ENCODE measurements around the gene LCE2A.

DNA sequence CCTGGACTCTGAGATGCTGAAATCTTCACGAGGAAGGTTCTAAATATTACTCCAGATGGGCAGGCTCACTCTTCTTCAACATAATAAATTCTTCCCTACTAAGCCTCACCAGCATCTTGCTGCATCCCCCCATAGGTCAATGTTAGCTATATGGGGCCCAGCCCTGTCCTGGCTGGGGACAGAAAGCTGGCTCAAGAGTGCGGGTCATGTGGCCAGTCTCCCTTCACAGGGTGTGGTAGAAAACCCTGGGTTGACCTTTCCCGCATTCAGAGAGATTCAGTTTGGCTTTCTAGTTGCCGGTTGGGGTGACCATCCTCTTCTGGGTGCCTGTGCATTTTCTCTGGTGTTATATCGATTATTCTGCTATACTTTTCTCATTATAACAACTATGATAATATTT lies 39.9 kb downstream of the LCE2A start:
- no peak for TF ChIP-seq EZH2 (IDR thresholded peaks at IDR 0.05; ENCODE audit: insufficient read depth, low read length)
- TF ChIP-seq, protein P1, sequence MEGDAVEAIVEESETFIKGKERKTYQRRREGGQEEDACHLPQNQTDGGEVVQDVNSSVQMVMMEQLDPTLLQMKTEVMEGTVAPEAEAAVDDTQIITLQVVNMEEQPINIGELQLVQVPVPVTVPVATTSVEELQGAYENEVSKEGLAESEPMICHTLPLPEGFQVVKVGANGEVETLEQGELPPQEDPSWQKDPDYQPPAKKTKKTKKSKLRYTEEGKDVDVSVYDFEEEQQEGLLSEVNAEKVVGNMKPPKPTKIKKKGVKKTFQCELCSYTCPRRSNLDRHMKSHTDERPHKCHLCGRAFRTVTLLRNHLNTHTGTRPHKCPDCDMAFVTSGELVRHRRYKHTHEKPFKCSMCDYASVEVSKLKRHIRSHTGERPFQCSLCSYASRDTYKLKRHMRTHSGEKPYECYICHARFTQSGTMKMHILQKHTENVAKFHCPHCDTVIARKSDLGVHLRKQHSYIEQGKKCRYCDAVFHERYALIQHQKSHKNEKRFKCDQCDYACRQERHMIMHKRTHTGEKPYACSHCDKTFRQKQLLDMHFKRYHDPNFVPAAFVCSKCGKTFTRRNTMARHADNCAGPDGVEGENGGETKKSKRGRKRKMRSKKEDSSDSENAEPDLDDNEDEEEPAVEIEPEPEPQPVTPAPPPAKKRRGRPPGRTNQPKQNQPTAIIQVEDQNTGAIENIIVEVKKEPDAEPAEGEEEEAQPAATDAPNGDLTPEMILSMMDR (IDR thresholded peaks at IDR 0.05; ENCODE audit: insufficient read depth, low read depth, low read length) = no peak
